Measurements from ENCODE around the gene VPS13D.

Gene VPS13D

DNA sequence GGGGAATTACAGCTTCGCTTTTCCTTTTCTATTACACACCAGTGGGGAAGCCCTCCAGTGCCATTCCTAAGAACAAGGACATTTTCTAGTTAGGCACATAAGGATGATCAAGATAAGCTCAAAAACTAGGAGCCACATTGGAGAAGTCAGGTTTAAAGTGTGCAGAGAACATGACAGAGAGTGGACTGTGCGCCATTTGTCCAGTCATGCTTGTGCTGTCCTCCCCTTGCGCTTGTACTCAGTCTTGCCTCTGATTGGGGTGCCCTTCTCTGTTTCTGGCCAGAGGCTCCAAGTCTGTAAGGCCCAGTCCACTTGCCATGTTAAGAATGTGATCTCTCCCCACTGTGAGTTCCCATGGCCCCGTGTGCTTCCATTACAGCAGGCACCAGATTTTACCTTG lies 198.5 kb downstream of the VPS13D start:
- DNase-seq (ENCODE audit: low spot score), result no peak

DNA sequence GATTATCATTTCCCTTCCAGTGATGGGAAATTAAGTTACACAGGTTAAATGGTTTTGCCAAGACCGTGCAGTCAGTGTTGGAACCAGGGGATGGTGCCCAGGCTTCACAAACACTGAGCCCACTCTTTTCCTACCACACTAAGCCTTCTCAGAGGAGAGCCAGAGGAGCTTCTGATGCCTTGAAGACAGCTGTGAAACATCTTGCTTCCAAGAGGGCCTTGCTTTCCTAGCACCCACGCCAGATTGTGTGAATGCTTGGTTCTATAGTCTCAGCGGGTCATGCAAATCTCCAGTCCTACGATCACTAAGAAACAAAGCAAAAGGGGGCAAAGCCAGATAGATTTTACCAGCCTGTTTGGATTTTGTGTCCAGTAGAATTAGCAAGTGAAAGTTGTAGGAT lies 200.7 kb downstream of the VPS13D start:
- DNase-seq (ENCODE audit: low spot score), result no peak

DNA sequence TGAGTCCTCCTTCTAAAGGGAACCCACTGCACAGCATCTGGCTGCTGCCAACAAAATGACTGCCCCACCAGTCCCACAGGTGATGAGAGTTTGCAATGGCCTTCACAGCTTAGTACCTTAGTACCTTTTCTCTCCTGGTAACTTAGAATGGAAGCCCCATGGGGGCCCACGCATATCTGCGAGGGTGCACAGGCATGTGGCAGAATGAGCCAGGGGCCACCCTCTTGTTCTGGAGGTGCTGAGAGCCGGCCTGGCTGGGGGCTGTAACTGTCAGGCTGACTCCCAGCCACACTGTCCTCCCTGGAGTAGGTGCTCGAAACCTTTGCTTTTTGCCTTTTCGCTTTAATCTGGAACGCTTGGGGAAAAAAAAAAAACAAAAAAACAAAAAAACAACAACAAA lies 203.1 kb downstream of the VPS13D start:
- no peak for DNase-seq (ENCODE audit: low spot score)

DNA sequence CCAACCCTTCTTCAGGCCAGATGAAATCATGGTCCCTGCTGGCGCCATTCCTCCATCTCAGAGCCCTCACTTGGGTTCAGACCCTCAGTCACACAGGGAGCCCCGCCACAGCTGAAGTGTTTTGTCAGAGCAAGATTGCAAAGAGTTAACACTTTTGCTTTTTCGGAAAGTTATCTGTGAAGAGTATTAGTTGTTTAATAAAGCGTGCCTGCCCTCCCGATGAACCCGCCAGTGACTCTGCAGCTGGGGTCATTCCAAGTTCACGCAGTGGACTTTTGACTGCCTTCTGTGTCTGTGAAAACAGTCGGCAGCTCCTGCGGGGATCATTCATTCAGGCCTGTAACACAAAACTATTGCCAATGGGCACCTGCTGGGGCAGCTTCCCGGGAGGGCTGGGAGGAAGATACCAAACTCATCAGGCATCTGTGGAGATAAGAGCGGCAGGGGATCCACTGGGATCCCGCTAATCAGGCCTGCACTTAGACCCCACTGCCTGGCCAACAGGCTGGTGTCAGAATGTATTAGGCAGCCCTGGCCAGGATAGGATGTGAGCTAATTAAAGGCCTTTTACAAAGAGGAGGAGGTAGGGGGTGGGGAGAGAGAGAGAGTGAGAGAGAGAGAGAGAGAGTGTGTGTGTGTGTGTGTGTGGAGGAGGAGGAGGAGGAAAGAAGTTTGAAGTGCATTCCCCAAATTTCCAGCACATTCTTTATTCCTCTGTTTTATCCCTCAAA lies 203.7 kb downstream of the VPS13D start:
- DNase-seq (ENCODE audit: low spot score), result no peak

DNA sequence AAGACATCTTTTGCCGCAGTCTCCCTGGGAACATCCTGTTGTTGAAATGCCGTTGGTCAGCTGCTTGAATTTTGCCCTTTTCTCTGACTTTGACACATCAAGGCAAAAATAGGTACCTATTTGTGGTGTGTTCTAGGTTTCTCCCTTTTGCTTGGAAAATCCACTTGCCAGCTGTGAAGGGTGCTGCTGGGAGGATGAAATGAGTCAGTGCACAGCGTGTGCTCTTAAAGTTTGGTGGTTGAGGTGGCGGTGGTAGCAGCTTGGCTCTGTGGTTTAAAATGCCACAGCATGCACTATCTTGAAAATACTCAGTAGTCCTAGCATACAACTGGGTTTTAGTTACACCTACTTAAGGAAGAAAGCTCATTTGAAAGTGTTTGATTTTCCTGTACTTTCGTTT lies 204.3 kb downstream of the VPS13D start:
- DNase-seq (ENCODE audit: low spot score), result no peak

DNA sequence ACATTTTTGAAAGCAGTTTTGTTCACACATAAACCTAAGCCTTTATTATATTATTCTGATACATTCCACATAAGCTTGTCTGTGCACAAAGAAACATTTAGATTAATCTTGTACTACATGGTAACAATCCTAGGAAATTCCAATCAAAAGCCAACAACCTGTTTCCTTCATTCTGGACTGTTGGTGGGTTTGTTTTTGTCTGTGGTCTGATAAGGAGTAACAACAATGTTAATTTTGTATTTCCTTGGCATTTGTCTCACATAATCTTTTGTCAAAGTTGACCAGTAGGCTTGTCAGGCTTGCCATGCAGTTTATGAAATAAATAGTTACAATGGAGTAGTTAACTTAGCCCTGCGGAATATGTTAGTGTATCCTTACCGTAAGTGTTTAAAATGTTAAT lies 204.9 kb downstream of the VPS13D start:
- no peak for DNase-seq (ENCODE audit: low spot score)

DNA sequence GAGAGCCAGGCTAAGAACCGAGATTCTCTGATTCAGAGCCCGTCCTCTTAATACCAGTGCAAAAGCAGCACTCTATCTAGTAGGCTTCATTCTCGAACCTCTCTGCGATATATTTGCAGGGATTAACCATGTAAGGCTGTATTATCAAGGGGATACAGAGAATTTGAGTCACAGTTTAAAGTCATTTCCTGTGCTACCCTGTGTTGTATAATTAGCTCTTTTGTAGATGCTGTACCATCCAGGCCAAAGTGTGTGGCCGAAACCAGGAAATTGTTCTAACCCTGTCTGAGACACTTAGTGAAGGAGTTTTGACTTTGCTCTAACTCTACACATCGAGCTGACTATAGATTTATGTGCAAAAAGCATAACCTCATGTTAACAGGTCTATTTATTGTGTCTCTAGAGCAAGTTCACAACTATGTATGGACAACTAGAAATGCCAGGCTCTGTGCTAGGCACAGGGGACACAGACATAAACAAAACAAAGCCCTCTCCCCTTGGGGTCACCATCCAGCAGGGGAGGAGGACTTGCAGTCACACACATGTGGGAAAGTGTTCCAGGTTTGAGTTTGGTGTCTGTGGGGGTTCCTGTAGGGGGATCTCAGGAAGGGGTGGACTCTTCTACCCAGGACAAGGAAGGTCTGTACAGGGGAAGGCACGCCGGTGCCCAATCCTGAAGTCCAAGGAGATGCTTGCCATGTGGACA lies 206.0 kb downstream of the VPS13D start:
- no peak for DNase-seq (ENCODE audit: low spot score)

DNA sequence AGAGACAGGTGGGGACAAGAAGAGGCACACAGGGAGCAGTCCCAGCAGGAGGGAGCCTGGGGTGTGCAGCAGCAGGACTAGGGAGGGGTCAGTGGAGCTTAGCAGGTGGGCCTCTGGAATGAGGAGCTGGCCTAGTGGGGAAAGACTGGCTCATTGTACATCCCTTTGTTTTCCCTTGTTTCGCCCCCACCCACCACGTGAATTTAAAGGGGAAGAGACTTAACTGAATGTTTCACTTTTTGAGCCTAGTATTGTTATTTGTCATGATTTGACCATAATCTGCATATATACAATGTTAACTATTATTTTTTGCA lies 206.5 kb downstream of the VPS13D start:
- DNase-seq (ENCODE audit: low spot score), result no peak

DNA sequence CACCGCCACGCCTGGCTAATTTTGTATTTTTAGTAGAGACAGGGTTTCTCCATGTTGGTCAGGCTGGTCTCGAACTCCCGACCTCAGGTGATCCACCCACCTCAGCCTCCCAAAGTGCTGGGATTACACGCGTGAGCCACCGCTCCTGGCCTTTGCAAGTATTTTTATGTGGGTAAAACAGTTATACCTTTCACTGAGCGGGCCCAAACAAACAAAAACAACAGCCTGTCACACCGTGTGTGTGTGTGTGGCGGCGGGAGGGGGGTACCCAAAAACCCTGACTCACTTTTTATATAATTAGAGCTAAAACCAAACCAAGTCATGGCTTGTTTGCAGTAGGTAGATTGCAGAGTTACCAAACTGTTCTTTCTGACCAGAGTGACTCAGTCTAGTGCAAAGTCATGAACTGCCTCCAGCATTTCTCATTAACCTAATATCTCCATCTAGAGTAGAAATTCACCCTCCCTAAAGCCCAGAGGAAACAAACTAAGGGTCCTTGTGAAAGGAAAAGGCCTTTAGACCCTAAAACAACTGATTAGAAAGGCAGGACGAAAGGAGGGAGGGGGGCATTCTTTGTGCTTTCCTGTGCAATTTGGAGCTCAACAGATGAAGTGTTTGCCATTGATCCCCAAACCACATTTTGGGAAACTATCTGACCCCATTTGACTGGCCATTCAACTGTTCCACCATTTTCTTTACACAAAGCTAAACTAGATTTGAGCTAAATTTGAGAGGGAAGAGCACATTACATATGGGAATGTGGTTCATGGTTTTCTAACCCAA lies 207.2 kb downstream of the VPS13D start:
- DNase-seq (ENCODE audit: low spot score), result no peak

DNA sequence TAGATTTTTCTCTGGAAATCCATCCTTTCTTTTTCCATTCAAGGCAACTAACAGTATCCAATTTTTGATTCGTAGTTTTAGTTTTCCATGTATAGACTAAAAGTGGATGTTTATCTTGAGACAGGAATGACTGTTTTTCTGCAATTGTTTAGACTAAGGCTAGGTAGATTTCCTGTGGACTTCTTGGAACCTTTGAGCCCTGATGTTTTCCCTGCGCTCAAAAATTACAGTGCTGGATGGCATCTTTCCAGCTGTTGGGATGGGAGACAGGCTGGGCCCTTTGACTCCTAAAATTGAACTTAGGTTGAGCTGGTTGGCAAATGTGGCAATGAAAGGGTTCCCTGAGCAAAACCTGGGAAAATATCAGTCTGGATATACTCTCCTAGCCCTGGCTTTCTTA lies 207.8 kb downstream of the VPS13D start:
- no peak for DNase-seq (ENCODE audit: low spot score)

DNA sequence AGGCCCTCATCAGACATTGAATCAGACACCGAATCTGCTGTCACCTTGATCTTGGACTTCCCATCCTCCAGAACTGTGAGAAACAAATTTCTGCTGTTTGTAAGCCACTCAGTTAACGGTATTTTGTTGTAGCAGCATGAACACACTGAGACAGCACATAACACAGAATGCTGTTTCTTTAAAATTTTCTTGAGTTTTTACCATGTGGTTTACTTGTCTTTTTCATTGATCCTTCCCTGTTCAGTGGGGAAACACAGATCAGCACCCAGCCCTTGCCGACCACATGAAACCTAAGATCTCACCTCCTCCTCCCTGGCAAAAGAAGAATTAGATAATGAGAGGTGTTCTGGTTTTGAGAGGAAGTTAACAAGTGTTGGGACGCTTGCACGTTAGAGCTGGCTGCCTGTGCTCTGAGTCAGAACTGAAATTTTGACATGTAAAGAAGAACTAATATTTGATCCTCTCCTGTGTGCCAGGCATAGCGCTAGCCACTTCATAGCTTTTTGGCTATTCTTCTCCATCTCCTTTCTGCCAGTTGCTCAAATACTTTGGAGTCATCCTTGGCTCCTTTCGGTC lies 208.6 kb downstream of the VPS13D start:
- DNase-seq (ENCODE audit: low spot score), result no peak

DNA sequence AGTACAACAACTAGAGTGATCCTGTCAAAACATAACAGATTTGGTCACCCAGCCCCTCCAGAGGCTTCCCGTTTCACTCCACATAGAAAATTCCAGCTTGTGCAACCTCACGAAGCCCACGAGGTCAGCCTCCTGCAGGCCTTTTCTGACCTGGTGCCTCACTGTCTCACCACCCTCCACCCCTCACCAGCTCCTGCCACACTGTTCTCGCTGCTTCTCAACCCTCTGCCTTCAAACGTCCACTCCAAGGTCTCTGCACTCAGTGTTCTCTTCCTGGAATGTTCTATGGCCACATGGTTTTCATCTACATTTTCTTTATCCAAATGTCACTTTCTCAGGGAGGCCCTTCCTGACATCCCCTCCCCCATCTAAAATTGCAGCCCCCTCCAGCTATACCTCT lies 209.2 kb downstream of the VPS13D start:
- no peak for DNase-seq (ENCODE audit: low spot score)

DNA sequence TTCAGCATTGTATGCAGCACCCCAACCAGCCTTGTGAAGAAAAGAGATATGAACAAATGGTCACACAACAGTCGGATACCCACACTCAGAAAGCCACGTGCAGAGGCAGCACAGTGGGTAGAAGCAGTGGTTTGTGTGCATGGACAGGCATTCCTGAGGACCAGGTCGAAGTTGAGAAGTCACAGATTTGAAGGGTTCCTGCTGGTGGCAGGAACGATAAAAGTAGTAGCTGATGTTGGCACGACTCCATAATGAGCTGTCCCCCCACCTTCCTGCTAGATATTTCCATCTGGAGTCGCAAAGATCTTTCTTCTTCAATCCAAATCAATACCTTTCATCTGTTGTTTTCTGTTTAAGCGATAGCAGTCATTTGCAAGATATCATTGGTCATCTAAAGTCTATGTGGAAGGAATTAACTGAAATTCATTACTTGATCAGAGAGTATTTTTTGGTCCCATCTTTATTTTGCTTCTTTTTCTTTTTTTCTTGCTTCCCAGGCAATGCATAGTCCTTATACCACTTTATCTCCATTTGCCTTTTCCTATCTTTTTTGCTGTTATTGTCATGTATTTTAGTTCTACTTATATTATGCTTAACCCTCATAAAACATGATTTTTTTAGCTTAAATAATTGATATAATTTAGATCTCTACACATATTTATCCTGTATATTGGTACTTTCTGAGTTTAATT lies 211.7 kb downstream of the VPS13D start:
- DNase-seq (ENCODE audit: low spot score), result no peak

DNA sequence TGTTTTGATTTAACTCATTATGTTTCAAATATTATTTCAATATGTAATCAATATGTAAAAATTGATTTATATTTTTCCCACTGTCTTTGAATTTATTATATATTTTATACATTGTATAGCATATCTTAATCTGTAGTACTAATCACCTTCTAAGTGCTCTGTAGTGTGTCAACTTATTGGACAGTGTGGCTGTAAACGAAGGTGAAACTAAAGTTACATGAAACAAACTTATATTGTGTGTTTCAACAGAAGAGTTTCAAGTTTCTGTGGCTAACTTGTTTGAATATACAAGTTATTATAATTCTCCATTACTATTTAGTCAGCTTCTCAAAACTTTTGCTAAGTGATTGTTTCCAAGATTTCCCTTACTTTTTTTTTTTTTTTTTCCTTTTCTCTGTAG lies 212.4 kb downstream of the VPS13D start:
- no peak for DNase-seq (ENCODE audit: low spot score)

DNA sequence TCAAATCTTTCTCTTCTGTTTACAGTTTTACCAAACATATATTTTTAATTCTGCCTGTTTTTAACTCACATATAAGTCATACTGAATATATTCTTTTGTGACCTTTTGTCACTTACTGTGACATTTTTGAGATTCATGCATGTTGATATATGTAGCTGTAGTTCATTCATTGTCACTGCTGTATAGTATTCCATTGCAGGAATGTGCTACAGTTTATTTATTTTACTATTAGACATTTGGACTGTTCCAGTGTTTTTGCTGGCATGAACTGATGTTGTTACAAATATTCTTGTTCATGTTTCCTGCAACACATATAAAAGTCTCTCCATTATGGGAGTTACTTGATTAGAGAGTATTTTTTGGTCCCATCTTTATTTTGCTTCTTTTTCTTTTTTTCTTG lies 213.3 kb downstream of the VPS13D start:
- no peak for DNase-seq (ENCODE audit: low spot score)

DNA sequence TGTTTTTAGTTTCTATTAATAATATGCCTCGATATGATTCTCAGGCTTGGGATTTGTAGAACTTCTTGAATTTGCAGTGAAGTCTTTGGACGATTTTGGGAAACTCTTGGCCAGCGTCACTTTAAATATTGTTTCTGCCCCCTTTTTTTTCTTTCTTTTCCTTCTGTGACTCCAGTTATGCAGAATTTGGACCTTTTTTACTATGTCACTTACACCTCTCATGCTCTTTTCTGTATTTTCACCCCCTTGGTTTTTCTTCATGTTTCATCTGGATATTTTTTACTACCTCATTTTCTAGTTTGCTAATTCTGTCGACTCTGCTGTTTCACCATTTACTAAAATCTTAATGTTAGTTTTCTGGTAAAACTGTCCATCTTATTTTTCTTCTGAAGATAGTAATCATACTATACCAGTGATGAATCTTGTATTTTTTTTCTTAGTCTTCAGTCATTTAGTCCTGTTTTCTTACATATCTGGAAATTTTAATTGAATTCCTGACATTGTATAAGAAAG lies 214.6 kb downstream of the VPS13D start:
- DNase-seq (ENCODE audit: low spot score), result no peak

DNA sequence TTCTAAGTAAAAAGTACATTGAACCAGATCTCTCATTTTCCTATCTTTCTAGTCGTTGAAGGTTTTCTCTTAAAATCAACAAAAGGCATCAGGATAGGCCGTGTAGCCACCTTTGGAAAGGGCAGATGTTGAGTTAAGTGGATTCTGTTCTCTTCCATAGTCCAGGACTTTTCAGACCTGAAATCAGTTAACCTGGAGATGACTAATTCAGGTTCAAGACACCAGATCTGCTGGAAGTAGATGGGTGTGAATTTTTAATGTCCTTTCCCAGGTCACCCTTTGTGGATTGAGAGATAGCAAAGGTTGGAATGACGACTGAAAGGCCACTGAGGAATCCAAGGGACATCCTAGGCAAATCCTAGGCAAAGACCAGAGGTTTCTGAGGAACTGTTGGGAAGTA lies 215.4 kb downstream of the VPS13D start:
- no peak for DNase-seq (ENCODE audit: low spot score)

DNA sequence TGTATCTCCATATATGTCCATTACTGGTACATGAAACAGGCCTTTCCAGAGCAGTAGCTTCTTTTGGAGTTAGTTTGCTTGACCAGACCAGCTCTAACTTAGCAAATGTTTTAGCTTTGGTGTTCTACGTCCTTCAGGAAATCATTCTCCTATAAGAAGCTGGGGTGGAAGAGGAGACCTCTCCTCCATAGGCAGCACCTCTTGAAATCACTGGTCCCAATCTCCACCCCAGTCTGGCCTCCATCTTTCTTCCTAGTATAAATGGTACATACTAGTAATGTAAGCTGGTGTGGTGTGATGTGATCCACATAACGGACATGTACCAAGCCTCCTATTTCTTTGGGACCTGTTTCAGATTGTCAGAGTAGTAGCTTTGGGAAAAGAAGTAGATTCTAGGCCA lies 216.8 kb downstream of the VPS13D start:
- DNase-seq (ENCODE audit: low spot score), result no peak

DNA sequence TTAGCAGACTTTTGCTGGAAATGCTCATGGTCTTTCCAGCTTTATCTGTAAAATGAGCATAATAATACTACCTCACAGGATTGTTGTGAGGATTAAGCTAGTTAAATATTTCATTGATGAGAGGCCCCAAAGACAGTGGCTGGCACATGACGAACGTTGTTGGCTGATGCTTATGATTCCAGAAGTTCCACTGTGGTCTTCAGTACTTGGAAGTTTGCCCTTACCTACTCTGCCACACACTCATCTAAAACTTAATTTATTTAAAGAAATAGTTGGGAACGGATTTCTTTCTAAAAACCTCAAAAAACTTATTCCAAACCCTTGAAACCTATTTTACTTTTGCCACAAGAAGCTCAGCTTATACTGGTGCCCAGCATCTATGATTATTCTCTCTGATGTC lies 217.5 kb downstream of the VPS13D start:
- DNase-seq (ENCODE audit: low spot score), result no peak

DNA sequence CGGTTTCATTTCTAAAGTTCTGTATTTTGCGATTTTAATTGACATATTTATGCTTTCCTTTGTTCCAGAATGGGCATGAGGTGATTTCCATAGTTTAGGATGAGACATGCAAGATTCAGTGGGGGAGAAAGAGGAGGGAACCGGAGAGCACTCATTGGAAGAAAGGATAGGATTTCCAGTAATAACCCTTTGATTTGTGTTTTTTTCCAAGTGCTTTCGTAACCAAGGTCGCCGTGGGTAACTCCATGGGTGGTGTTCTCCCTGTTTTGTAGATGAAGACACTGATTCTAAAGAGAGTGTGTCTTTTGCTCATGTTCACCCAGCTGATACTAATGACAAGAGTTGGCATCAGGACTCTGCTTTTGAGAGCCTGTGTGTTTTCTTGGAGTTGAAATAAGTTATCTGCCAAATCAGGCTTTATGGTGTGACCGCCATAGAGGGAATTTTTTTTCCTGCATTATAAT lies 218.1 kb downstream of the VPS13D start:
- DNase-seq (ENCODE audit: low spot score), result no peak

DNA sequence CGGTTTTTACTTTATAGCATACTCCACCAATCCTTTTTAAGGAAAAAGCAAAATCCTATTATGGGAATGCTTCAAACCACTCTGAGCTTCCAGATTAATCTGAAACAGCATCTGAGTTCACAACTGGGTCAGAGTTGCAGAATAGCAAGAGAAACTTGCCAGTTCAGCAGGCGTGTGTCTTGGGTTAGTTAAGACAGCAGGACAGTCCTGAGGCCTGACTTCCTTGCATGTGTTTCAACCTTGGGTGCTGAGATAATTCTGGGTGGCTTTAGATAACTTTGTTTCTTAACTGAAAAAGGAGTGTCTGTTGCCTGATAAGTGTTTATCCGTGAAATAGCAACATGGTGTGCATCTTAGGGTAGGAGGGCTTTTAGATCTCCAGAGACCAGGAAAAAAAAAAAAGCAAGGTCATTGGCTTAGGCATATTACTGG lies 218.9 kb downstream of the VPS13D start:
- no peak for DNase-seq (ENCODE audit: low spot score)

Measured in left forelimb (tissue), 1 donor.